Brain microvascular endothelial cell (primary cell): ENCODE data around the gene HAGH.

Source experiments
- DNase-seq: peaks from one replicate; pipeline ENCODE4 v3.0.0-alpha.2; 2020
- H3K27ac ChIP-seq: fragments of 250-450 bp; sonication (Bioruptor Pico); 2 replicates; pipeline ENCODE4 v1.5.1; 2020; ENCODE audit warnings: mild to moderate bottlenecking, moderate library complexity
- H3K27me3 ChIP-seq: fragments of 250-450 bp; sonication (Bioruptor Pico); replicated peaks from 2 replicates; pipeline ENCODE4 v1.5.1; 2020; ENCODE audit warnings: mild to moderate bottlenecking
- H3K36me3 ChIP-seq: fragments of 250-450 bp; sonication (Bioruptor Pico); replicated peaks from 2 replicates; pipeline ENCODE4 v1.5.1; 2020; ENCODE audit warnings: mild to moderate bottlenecking
- H3K4me3 ChIP-seq: 2 replicates; pipeline ENCODE4 v1.5.1; 2011; ENCODE audit warnings: low read depth, mild to moderate bottlenecking, control low read depth, low read length, moderate library complexity
- in situ Hi-C: cut with HindIII; loops from 2 replicates; pipeline ENCODE4 v1.10.0; 2017; ENCODE audit warnings: low sequenced_read_pairs, low pct_ligation_motif_present
- TF ChIP-seq, protein P1 (sequence below): IDR thresholded peaks from 2 replicates; pipeline ENCODE4 v1.5.1; 2011; ENCODE audit warnings: low read depth, mild to moderate bottlenecking, moderate library complexity, low read length, control low read depth, inconsistent platforms; ENCODE audit errors: missing control alignments

The HAGH gene

GRCh38 chr16:1763521-1764511 is 62.8 kb downstream of the HAGH start:
- Histone ChIP-seq H3K4me3 (no peak overlapping the region), H3K36me3 (peaks cover 80% of the 10 kb centered on the region), H3K27ac (no peak overlapping the region), H3K27me3 (no peaks in the 10 kb centered on the region)
- in situ Hi-C loops, result no loop called here
- DNase-seq, result no peak
- TF ChIP-seq, protein P1, sequence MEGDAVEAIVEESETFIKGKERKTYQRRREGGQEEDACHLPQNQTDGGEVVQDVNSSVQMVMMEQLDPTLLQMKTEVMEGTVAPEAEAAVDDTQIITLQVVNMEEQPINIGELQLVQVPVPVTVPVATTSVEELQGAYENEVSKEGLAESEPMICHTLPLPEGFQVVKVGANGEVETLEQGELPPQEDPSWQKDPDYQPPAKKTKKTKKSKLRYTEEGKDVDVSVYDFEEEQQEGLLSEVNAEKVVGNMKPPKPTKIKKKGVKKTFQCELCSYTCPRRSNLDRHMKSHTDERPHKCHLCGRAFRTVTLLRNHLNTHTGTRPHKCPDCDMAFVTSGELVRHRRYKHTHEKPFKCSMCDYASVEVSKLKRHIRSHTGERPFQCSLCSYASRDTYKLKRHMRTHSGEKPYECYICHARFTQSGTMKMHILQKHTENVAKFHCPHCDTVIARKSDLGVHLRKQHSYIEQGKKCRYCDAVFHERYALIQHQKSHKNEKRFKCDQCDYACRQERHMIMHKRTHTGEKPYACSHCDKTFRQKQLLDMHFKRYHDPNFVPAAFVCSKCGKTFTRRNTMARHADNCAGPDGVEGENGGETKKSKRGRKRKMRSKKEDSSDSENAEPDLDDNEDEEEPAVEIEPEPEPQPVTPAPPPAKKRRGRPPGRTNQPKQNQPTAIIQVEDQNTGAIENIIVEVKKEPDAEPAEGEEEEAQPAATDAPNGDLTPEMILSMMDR, result peak; percentile 76

GRCh38 chr16:1762879-1763520 is 63.6 kb downstream of the HAGH start:
- in situ Hi-C loops, result no loop called here
- Histone ChIP-seq H3K4me3 (no peak overlapping the region), H3K36me3 (peaks cover 80% of the 10 kb centered on the region)

GRCh38 chr16:1762196-1762878 is 64.3 kb downstream of the HAGH start:
- H3K27me3 ChIP-seq, result no peaks in the 10 kb centered on the region
- DNase-seq, result no peak
- in situ Hi-C loops, result no loop called here
- TF ChIP-seq, protein P1, result no peak
- H3K36me3 ChIP-seq, result peaks cover 80% of the 10 kb centered on the region
- H3K27ac ChIP-seq, result no peak overlapping the region
- H3K4me3 ChIP-seq, result no peak overlapping the region

More at GRCh38 chr16:1762879-1763520, 63.6 kb downstream of the HAGH start:
- DNase-seq, result no peak
- H3K27ac ChIP-seq, result no peak overlapping the region
- no peaks in the 10 kb centered on the region for H3K27me3 ChIP-seq
- TF ChIP-seq, protein P1, result no peak

- in situ Hi-C loops, result no loop called here
- H3K4me3 ChIP-seq, result no peak overlapping the region
- TF ChIP-seq, protein P1, result no peak
- DNase-seq, result no peak
- no peaks in the 10 kb centered on the region for H3K27me3 ChIP-seq
- H3K36me3 ChIP-seq, result peaks cover 77% of the 10 kb centered on the region
- H3K27ac ChIP-seq, result no peak overlapping the region
Observed at GRCh38 chr16:1761751-1762150, 64.9 kb downstream of the HAGH start.

DNA sequence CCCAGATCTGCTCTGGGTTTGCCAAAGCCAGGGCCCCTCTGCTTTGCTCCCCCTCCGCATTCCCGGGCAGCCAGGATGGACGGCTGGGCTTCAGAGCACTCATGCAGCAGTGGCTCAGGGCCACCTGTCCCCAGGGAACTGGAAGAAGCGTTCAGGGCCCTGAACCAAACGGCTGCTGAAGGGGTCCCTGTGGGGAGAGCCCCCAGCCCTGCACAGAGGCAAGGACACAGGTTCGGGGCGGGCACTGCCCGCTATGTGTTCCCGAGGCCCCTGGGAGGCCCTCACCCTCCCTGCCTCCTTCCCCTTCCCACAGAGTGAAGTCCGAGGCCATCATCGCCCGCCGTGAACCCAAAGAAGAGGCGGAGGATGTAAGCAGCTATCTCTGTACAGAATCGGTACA is 65.7 kb downstream of the HAGH start:
- no peak overlapping the region for H3K4me3 ChIP-seq
- peaks cover 71% of the 10 kb centered on the region for H3K36me3 ChIP-seq
- in situ Hi-C loops, result no loop called here
- no peak for DNase-seq
- TF ChIP-seq, protein P1, result no peak
- no peak overlapping the region for H3K27ac ChIP-seq
- no peaks in the 10 kb centered on the region for H3K27me3 ChIP-seq
